ENCODE measurements around the gene PNLIP.

PNLIP gene

GRCh38 chr10:116597543-116597942 is 51.8 kb downstream of the PNLIP start:
- DNase-seq (ENCODE audit: low read depth): no peak
- no peak overlapping the region for H3K4me3 ChIP-seq (ENCODE audit: control insufficient read depth, low read depth, low read length)
- no peak for TF ChIP-seq CTCF (IDR thresholded peaks at IDR 0.05; ENCODE audit: control insufficient read depth, insufficient read depth, low read depth, low read length, missing control alignments)

GRCh38 chr10:116598329-116598728 is 52.6 kb downstream of the PNLIP start:
- DNase-seq (ENCODE audit: low read depth): no peak
- H3K4me3 ChIP-seq (ENCODE audit: control insufficient read depth, low read depth, low read length): no peak overlapping the region
- no peak for TF ChIP-seq CTCF (IDR thresholded peaks at IDR 0.05; ENCODE audit: control insufficient read depth, insufficient read depth, low read depth, low read length, missing control alignments)

GRCh38 chr10:116599991-116600390 is 54.3 kb downstream of the PNLIP start:
- DNase-seq (ENCODE audit: low read depth): no peak
- no peak overlapping the region for H3K4me3 ChIP-seq (ENCODE audit: control insufficient read depth, low read depth, low read length)
- TF ChIP-seq CTCF (IDR thresholded peaks at IDR 0.05; ENCODE audit: control insufficient read depth, insufficient read depth, low read depth, low read length, missing control alignments): no peak

GRCh38 chr10:116602648-116603400 is 57.1 kb downstream of the PNLIP start:
- no peak for DNase-seq (ENCODE audit: low read depth)
- TF ChIP-seq CTCF (IDR thresholded peaks at IDR 0.05; ENCODE audit: control insufficient read depth, insufficient read depth, low read depth, low read length, missing control alignments): no peak
- H3K4me3 ChIP-seq (ENCODE audit: control insufficient read depth, low read depth, low read length): no peak overlapping the region

GRCh38 chr10:116606061-116606483 is 60.3 kb downstream of the PNLIP start:
- H3K4me3 ChIP-seq (ENCODE audit: control insufficient read depth, low read depth, low read length): no peak overlapping the region
- no peak for DNase-seq (ENCODE audit: low read depth)
- TF ChIP-seq CTCF (IDR thresholded peaks at IDR 0.05; ENCODE audit: control insufficient read depth, insufficient read depth, low read depth, low read length, missing control alignments): no peak

GRCh38 chr10:116607336-116607735 is 61.6 kb downstream of the PNLIP start:
- no peak overlapping the region for H3K4me3 ChIP-seq (ENCODE audit: control insufficient read depth, low read depth, low read length)
- DNase-seq (ENCODE audit: low read depth): no peak
- no peak for TF ChIP-seq CTCF (IDR thresholded peaks at IDR 0.05; ENCODE audit: control insufficient read depth, insufficient read depth, low read depth, low read length, missing control alignments)
